ENCODE measurements around the gene KLK6.

The KLK6 gene

GRCh38 chr19:50947123-50947522 is 22.3 kb downstream of the KLK6 start:
- DNase-seq: no peak

GRCh38 chr19:50944795-50945194 is 24.6 kb downstream of the KLK6 start:
- DNase-seq: no peak

- DNase-seq: no peak
Measured at GRCh38 chr19:50943074-50943828, 26.1 kb downstream of the KLK6 start.

GRCh38 chr19:50939596-50939995 is 29.8 kb downstream of the KLK6 start:
- DNase-seq: no peak

GRCh38 chr19:50933640-50934039 is 35.8 kb downstream of the KLK6 start:
- DNase-seq: peak; percentile 6

- DNase-seq: no peak
Measured at GRCh38 chr19:50932690-50933083, 36.7 kb downstream of the KLK6 start.

GRCh38 chr19:50932018-50932689 is 37.2 kb downstream of the KLK6 start:
- no peak for DNase-seq

- DNase-seq: no peak
Measured at GRCh38 chr19:50931023-50931422, 38.4 kb downstream of the KLK6 start.

- DNase-seq: no peak
Measured at GRCh38 chr19:50928831-50929230, 40.6 kb downstream of the KLK6 start.

- no peak for DNase-seq
Measured at GRCh38 chr19:50926144-50926543, 43.2 kb downstream of the KLK6 start.

GRCh38 chr19:50925734-50926133 is 43.7 kb downstream of the KLK6 start:
- no peak for DNase-seq

- DNase-seq: no peak
Measured at GRCh38 chr19:50924586-50924985, 44.8 kb downstream of the KLK6 start.

GRCh38 chr19:50922317-50922853 is 47.0 kb downstream of the KLK6 start:
- peak; percentile 84 for DNase-seq

GRCh38 chr19:50921426-50922316 is 47.7 kb downstream of the KLK6 start:
- peak; percentile 35 for DNase-seq

- DNase-seq: no peak
Measured at GRCh38 chr19:50916069-50916468, 53.3 kb downstream of the KLK6 start.

GRCh38 chr19:50912727-50913716 is 56.4 kb downstream of the KLK6 start:
- no peak for DNase-seq

GRCh38 chr19:50912102-50912599 is 57.2 kb downstream of the KLK6 start:
- no peak for DNase-seq

GRCh38 chr19:50911206-50912101 is 57.9 kb downstream of the KLK6 start, which contains the start of gene KLK4:
KLK4 (minus strand) TSS chr19:50911395; CDS start chr19:50910738, 657 bp downstream.
- no peak for DNase-seq

- no peak for DNase-seq
Measured at GRCh38 chr19:50910722-50911121, 58.7 kb downstream of the KLK6 start.

Measured in NCI-H2171 treated with DMSO at 0.1 percent for 48 hours (cell line).